DND-41 (cell line): ENCODE data around the gene ZNF212.

ENCODE experiments used
- ATAC-seq: fragments of 200-7000 bp; cut with Tn5 transposase; 3 replicates; pipeline ENCODE4 v1.9.1; 2021; ENCODE audit warnings: low read depth; ENCODE audit not compliant: insufficient read depth
- DNase-seq: peaks from one replicate; pipeline ENCODE4 v3.0.0-alpha.2; 2020
- H2AFZ ChIP-seq: 2 replicates; pipeline ENCODE4 v1.6.0; 2012; ENCODE audit warnings: low read depth, low read length
- H3K27ac ChIP-seq: 2 replicates; pipeline ENCODE4 v1.5.1; 2012; ENCODE audit warnings: low read length, inconsistent platforms
- H3K27me3 ChIP-seq: fragments of 200-600 bp; sonication (generic); 2 replicates; pipeline ENCODE4 v1.6.0; 2012; ENCODE audit warnings: low read length, mild to moderate bottlenecking, inconsistent platforms; ENCODE audit not compliant: insufficient read depth, poor library complexity
- H3K36me3 ChIP-seq: 2 replicates; pipeline ENCODE4 v1.5.1; 2012; ENCODE audit warnings: low read length, inconsistent platforms; ENCODE audit not compliant: insufficient read depth
- H3K4me1 ChIP-seq: 2 replicates; pipeline ENCODE4 v1.5.1; 2012; ENCODE audit warnings: mild to moderate bottlenecking, low read length; ENCODE audit not compliant: insufficient read depth
- H3K4me2 ChIP-seq: 2 replicates; pipeline ENCODE4 v1.6.0; 2012; ENCODE audit warnings: mild to moderate bottlenecking, moderate library complexity, low read length, inconsistent platforms; ENCODE audit not compliant: insufficient read depth
- H3K4me3 ChIP-seq, 2 experiments: fragments of 200-600 bp in 1 of 2; shearing (Covaris generic) in 1 of 2; 2 replicates each; pipeline ENCODE4 v1.5.1; 2012 to 2016; ENCODE audit warnings: inconsistent platforms in 2 of 2, low read length in 2 of 2, mild to moderate bottlenecking in 2 of 2, low read depth in 1 of 2, moderate library complexity in 1 of 2
- H3K79me2 ChIP-seq: 2 replicates; pipeline ENCODE4 v1.6.0; 2012; ENCODE audit warnings: low read length, inconsistent platforms; ENCODE audit not compliant: insufficient read depth
- H3K9ac ChIP-seq: 2 replicates; pipeline ENCODE4 v1.6.0; 2012; ENCODE audit warnings: low read depth, mild to moderate bottlenecking, inconsistent platforms, low read length, moderate library complexity
- H3K9me3 ChIP-seq: 2 replicates; pipeline ENCODE4 v1.5.1; 2012; ENCODE audit warnings: low read length, moderate library complexity, mild to moderate bottlenecking, inconsistent platforms; ENCODE audit not compliant: insufficient read depth, severe bottlenecking
- H4K20me1 ChIP-seq: 2 replicates; pipeline ENCODE4 v1.6.0; 2012; ENCODE audit warnings: low read length; ENCODE audit not compliant: insufficient read depth
- CTCF ChIP-seq: IDR thresholded peaks from 2 replicates; pipeline ENCODE4 v1.5.1; 2012; ENCODE audit warnings: borderline replicate concordance, low read length, moderate library complexity, mild to moderate bottlenecking; ENCODE audit not compliant: poor library complexity, severe bottlenecking; ENCODE audit errors: extremely low read depth
- EZH2 ChIP-seq: IDR thresholded peaks from 3 replicates; pipeline ENCODE4 v1.6.1; 2012; ENCODE audit warnings: borderline replicate concordance, low read depth, mild to moderate bottlenecking, moderate library complexity, low read length, inconsistent platforms; ENCODE audit not compliant: severe bottlenecking

The ZNF212 gene

GRCh38 chr7:149302865-149303264 lies 63.4 kb downstream of the ZNF212 start:
- TF ChIP-seq CTCF (no peak), EZH2 (no peak)
- Histone ChIP-seq H3K4me3 (no peak overlapping the region), H3K4me2 (no peak overlapping the region)

GRCh38 chr7:149304006-149304405 lies 64.6 kb downstream of the ZNF212 start:
- no peak for ATAC-seq
- Histone ChIP-seq H2AFZ (no peak overlapping the region), H3K27me3 (no peaks in the 10 kb centered on the region), H3K4me1 (no peaks in the 10 kb centered on the region), H3K79me2 (no peaks in the 10 kb centered on the region), H4K20me1 (no peaks in the 10 kb centered on the region), H3K27ac (no peak overlapping the region), H3K9me3 (no peaks in the 10 kb centered on the region), H3K4me3 (no peak overlapping the region), H3K9ac (no peak overlapping the region), H3K4me2 (no peak overlapping the region), H3K36me3 (no peaks in the 10 kb centered on the region)
- no peak for DNase-seq
- TF ChIP-seq EZH2: no peak
- no peak for TF ChIP-seq CTCF

More at GRCh38 chr7:149302865-149303264, 63.4 kb downstream of the ZNF212 start:
- H3K9me3 ChIP-seq: no peaks in the 10 kb centered on the region
- ATAC-seq (no peak), DNase-seq (no peak)
- no peaks in the 10 kb centered on the region for H3K36me3 ChIP-seq
- no peaks in the 10 kb centered on the region for H3K4me1 ChIP-seq
- no peaks in the 10 kb centered on the region for H4K20me1 ChIP-seq
- H2AFZ ChIP-seq: no peak overlapping the region
- no peaks in the 10 kb centered on the region for H3K79me2 ChIP-seq
- no peak overlapping the region for H3K27ac ChIP-seq
- H3K9ac ChIP-seq: no peak overlapping the region
- H3K27me3 ChIP-seq: no peaks in the 10 kb centered on the region
